ENCODE results near the gene KISS1.

Gene KISS1

GRCh38 chr1:204178487-204179281 lies 17.6 kb downstream of the KISS1 start:
- Histone ChIP-seq H3K4me2 (ENCODE audit: low read length) (no peak overlapping the region), H3K79me2 (no peaks in the 10 kb centered on the region), H2AFZ (no peak overlapping the region), H3K27me3 (ENCODE audit: control insufficient read depth, insufficient read depth, low read length) (no peaks in the 10 kb centered on the region), H3K4me1 (no peaks in the 10 kb centered on the region), H3K9me3 (ENCODE audit: control insufficient read depth, low read length) (no peaks in the 10 kb centered on the region), H3K9ac (no peak overlapping the region), H3K36me3 (ENCODE audit: control insufficient read depth, insufficient read depth, low read length) (no peaks in the 10 kb centered on the region), H3K4me3 (ENCODE audit: low read depth, low read length) (no peak overlapping the region), H3K27ac (no peak overlapping the region)
- no peak for TF ChIP-seq CTCF (IDR thresholded peaks at IDR 0.05)

GRCh38 chr1:204177133-204177532 lies 19.2 kb downstream of the KISS1 start:
- H3K27ac ChIP-seq, result no peak overlapping the region
- H3K9ac ChIP-seq, result no peak overlapping the region
- no peak overlapping the region for H3K4me2 ChIP-seq (ENCODE audit: low read length)
- TF ChIP-seq CTCF (IDR thresholded peaks at IDR 0.05), result no peak
- H3K4me1 ChIP-seq, result no peaks in the 10 kb centered on the region
- H2AFZ ChIP-seq, result no peak overlapping the region
- no peaks in the 10 kb centered on the region for H3K36me3 ChIP-seq (ENCODE audit: control insufficient read depth, insufficient read depth, low read length)
- no peaks in the 10 kb centered on the region for H3K9me3 ChIP-seq (ENCODE audit: control insufficient read depth, low read length)
- no peaks in the 10 kb centered on the region for H3K79me2 ChIP-seq
- no peak overlapping the region for H3K4me3 ChIP-seq (ENCODE audit: low read depth, low read length)
- no peaks in the 10 kb centered on the region for H3K27me3 ChIP-seq (ENCODE audit: control insufficient read depth, insufficient read depth, low read length)

- Histone ChIP-seq H3K27me3 (ENCODE audit: control insufficient read depth, insufficient read depth, low read length) (no peaks in the 10 kb centered on the region), H3K79me2 (no peaks in the 10 kb centered on the region), H3K9me3 (ENCODE audit: control insufficient read depth, low read length) (no peaks in the 10 kb centered on the region), H3K36me3 (ENCODE audit: control insufficient read depth, insufficient read depth, low read length) (no peaks in the 10 kb centered on the region), H3K27ac (no peak overlapping the region), H2AFZ (no peak overlapping the region), H3K9ac (no peak overlapping the region), H3K4me3 (ENCODE audit: low read depth, low read length) (no peak overlapping the region), H3K4me1 (no peaks in the 10 kb centered on the region), H3K4me2 (ENCODE audit: low read length) (no peak overlapping the region)
- no peak for TF ChIP-seq CTCF (IDR thresholded peaks at IDR 0.05)
Observed at GRCh38 chr1:204176049-204176448, 20.2 kb downstream of the KISS1 start.

GRCh38 chr1:204174958-204175357 lies 21.3 kb downstream of the KISS1 start:
- Histone ChIP-seq H3K9ac (no peak overlapping the region), H3K4me3 (ENCODE audit: low read depth, low read length) (no peak overlapping the region), H3K4me1 (no peaks in the 10 kb centered on the region), H3K79me2 (no peaks in the 10 kb centered on the region), H3K9me3 (ENCODE audit: control insufficient read depth, low read length) (no peaks in the 10 kb centered on the region), H2AFZ (no peak overlapping the region), H3K27me3 (ENCODE audit: control insufficient read depth, insufficient read depth, low read length) (no peaks in the 10 kb centered on the region), H3K36me3 (ENCODE audit: control insufficient read depth, insufficient read depth, low read length) (no peaks in the 10 kb centered on the region), H3K4me2 (ENCODE audit: low read length) (no peak overlapping the region), H3K27ac (no peak overlapping the region)
- TF ChIP-seq CTCF (IDR thresholded peaks at IDR 0.05), result no peak

Measured in parathyroid adenoma (tissue), 2 donors.